COLO829 (cell line): ENCODE data around the gene RPS10.
"Not testable (repeated sequence)": the region's sequence is repeated elsewhere in the genome, so short reads cannot be mapped to it uniquely, and the experiment has no call there.

Experiments used
- DNase-seq: peaks from one replicate; pipeline ENCODE4 v3.0.0; 2012; ENCODE audit warnings: low spot score

Gene RPS10

GRCh38 chr6:34392497-34393190, 33.2 kb downstream of the RPS10 start, which contains the start of gene NUDT3:
Gene NUDT3, minus strand, starts transcription at chr6:34392669. Its CDS starts 307 bp downstream, at chr6:34392362.
- DNase-seq, result peak; percentile 88

- DNase-seq, result no peak
Measured at GRCh38 chr6:34391786-34392496, 33.9 kb downstream of the RPS10 start.

- DNase-seq, result no peak
Measured at GRCh38 chr6:34391473-34391785, 34.4 kb downstream of the RPS10 start.

- no peak for DNase-seq
Measured at GRCh38 chr6:34390531-34391472, 35.1 kb downstream of the RPS10 start.

- DNase-seq, result no peak
Measured at GRCh38 chr6:34389034-34389433, 36.8 kb downstream of the RPS10 start.

GRCh38 chr6:34388421-34388820, 37.4 kb downstream of the RPS10 start:
- DNase-seq, result no peak

- peak; percentile 62 for DNase-seq
Measured at GRCh38 chr6:34386316-34387137, 39.3 kb downstream of the RPS10 start.

- DNase-seq, result no peak
Measured at GRCh38 chr6:34385793-34386195, 40.1 kb downstream of the RPS10 start.

- no peak for DNase-seq
Measured at GRCh38 chr6:34384321-34385153, 41.3 kb downstream of the RPS10 start.

- DNase-seq, result no peak
Measured at GRCh38 chr6:34383656-34384320, 42.1 kb downstream of the RPS10 start.

- peak; percentile 74 for DNase-seq
Measured at GRCh38 chr6:34383161-34383631, 42.7 kb downstream of the RPS10 start.

GRCh38 chr6:34381081-34381480, 44.8 kb downstream of the RPS10 start:
- no peak for DNase-seq

GRCh38 chr6:34378470-34378869, 47.4 kb downstream of the RPS10 start:
- DNase-seq, result no peak

GRCh38 chr6:34377984-34378383, 47.9 kb downstream of the RPS10 start:
- DNase-seq, result no peak

GRCh38 chr6:34377571-34377970, 48.3 kb downstream of the RPS10 start:
- not testable (repeated sequence) for DNase-seq

GRCh38 chr6:34375833-34376232, 50.0 kb downstream of the RPS10 start:
- DNase-seq, result no peak

- DNase-seq, result no peak
Measured at GRCh38 chr6:34374508-34374907, 51.4 kb downstream of the RPS10 start.

GRCh38 chr6:34374069-34374468, 51.8 kb downstream of the RPS10 start:
- DNase-seq, result no peak

GRCh38 chr6:34373511-34373910, 52.4 kb downstream of the RPS10 start:
- no peak for DNase-seq

GRCh38 chr6:34371865-34372264, 54.0 kb downstream of the RPS10 start:
- DNase-seq, result not testable (repeated sequence)
